ENCODE measurements around the gene GAP43. TPM values are rescaled to one million over a fixed set of nuclear protein-coding genes. Genes with fewer than 3 reads are reported as not detected.

Gene GAP43
- total and polyA plus RNA-seq, 4 donors, result 0.06 to 0.60 (median 0.19) TPM

DNA sequence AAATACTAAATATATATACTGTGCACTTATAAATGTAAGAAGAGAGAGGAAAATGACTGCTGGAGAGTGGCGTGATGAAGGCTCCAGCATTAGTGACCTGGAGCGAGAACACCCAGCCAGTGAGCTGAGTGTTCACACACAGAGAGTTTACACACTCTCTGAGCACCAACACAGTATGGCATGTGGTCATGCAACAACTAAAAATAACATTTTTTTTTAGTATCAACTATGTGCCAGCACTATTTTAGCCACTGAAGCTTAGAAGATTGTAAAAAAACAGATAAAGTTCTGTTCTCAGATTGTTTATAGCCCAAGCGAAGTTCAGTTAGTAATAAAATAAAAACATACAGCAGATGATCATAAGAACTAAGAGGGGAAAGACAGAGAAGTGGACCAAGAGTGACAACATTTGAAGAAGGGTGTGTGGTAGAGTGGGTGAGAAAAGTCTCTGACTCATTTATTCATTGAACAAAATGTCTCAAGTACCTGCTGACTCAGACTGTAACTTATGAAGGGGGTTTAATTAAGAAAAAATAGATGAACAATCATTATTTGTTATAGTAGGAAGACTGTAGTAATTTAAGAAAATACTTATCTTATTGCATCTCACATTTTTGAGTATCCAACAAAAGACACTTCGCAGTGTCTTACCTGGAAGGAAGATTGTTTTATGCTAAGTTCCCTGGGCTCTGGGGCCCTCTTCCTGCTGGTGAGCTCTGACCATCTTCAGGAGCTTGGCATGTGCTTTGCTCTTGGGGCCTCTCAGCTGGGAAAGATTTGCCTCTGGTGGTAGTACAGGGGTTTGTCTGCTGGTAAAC, 43.8 kb downstream of the GAP43 start:
- peak overlapping the region in 1 of 2 donors; percentile 55 for H3K27ac ChIP-seq (ENCODE audit: low read depth in 1 of 2, low read length in 1 of 2)
- H3K9me3 ChIP-seq (ENCODE audit: control insufficient read depth in 4 of 4, insufficient read depth in 3 of 4, low read length in 3 of 4), result no peaks in the 10 kb centered on the region
- 84 to 89% methylated on average over 4 of the region's 4 CpGs for WGBS, 2 donors
- peak; percentile 67 for ATAC-seq (ENCODE audit: insufficient read depth, low FRiP score)
- H3K4me1 ChIP-seq (ENCODE audit: control insufficient read depth in 5 of 5, insufficient read depth in 5 of 5, low read length in 5 of 5), result peaks cover 0 to 10% (median 0%) of the 10 kb centered on the region in 5 donors
- no peaks in the 10 kb centered on the region for H3K36me3 ChIP-seq (ENCODE audit: control insufficient read depth in 4 of 4, insufficient read depth in 4 of 4, low read length in 4 of 4)
- no peak for DNase-seq
- H3K4me3 ChIP-seq, result no peak overlapping the region
- no peak overlapping the region for H3K9ac ChIP-seq (ENCODE audit: insufficient read depth in 1 of 2, low read length in 2 of 2)
- no peak for TF ChIP-seq CTCF (IDR thresholded peaks at IDR 0.05; ENCODE audit: control extremely low read depth, extremely low read depth)
- no peaks in the 10 kb centered on the region for H3K27me3 ChIP-seq (ENCODE audit: control insufficient read depth in 3 of 3, insufficient read depth in 3 of 3, low read length in 2 of 3)

GRCh38 chr3:115667738-115668065, 44.4 kb downstream of the GAP43 start:
- H3K27me3 ChIP-seq (ENCODE audit: control insufficient read depth in 3 of 3, insufficient read depth in 3 of 3, low read length in 2 of 3), result no peaks in the 10 kb centered on the region
- H3K4me1 ChIP-seq (ENCODE audit: control insufficient read depth in 5 of 5, insufficient read depth in 5 of 5, low read length in 5 of 5), result peaks cover 0 to 10% (median 0%) of the 10 kb centered on the region in 5 donors
- ATAC-seq (ENCODE audit: insufficient read depth, low FRiP score) (no peak), DNase-seq (no peak)
- H3K36me3 ChIP-seq (ENCODE audit: control insufficient read depth in 4 of 4, insufficient read depth in 4 of 4, low read length in 4 of 4), result no peaks in the 10 kb centered on the region
- H3K9me3 ChIP-seq (ENCODE audit: control insufficient read depth in 4 of 4, insufficient read depth in 3 of 4, low read length in 3 of 4), result no peaks in the 10 kb centered on the region
- H3K9ac ChIP-seq (ENCODE audit: insufficient read depth in 1 of 2, low read length in 2 of 2), result no peak overlapping the region
- TF ChIP-seq CTCF (IDR thresholded peaks at IDR 0.05; ENCODE audit: control extremely low read depth, extremely low read depth), result no peak
- no peak overlapping the region for H3K4me3 ChIP-seq
- H3K27ac ChIP-seq (ENCODE audit: low read depth in 1 of 2, low read length in 1 of 2), result no peak overlapping the region

DNA sequence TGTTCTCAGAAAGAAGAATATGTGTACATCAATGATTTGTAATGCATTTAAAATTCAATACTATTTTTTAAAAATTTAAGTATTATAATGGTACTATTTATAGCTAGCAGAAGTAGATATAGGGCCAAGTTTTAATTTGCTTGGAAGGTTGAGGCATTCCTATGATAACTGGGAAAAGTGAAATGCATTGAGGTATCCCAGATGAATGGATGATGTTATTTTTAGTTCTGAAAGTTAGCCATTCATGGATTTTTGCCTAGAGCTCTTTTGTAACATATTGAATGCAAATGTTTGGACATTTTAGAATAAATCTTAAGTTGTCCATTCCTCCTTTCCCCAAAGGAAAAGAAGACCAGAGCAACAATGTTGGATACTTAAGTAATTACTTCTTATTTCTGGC, 47.6 kb downstream of the GAP43 start:
- Histone ChIP-seq H3K4me3 (no peak overlapping the region), H3K27ac (ENCODE audit: low read depth in 1 of 2, low read length in 1 of 2) (no peak overlapping the region), H3K9me3 (ENCODE audit: control insufficient read depth in 4 of 4, insufficient read depth in 3 of 4, low read length in 3 of 4) (no peaks in the 10 kb centered on the region), H3K36me3 (ENCODE audit: control insufficient read depth in 4 of 4, insufficient read depth in 4 of 4, low read length in 4 of 4) (no peaks in the 10 kb centered on the region), H3K4me1 (ENCODE audit: control insufficient read depth in 5 of 5, insufficient read depth in 5 of 5, low read length in 5 of 5) (peaks cover 0 to 13% (median 0%) of the 10 kb centered on the region in 5 donors), H3K9ac (ENCODE audit: insufficient read depth in 1 of 2, low read length in 2 of 2) (no peak overlapping the region), H3K27me3 (ENCODE audit: control insufficient read depth in 3 of 3, insufficient read depth in 3 of 3, low read length in 2 of 3) (no peaks in the 10 kb centered on the region)
- no peak for ATAC-seq (ENCODE audit: insufficient read depth, low FRiP score)
- DNase-seq, result no peak
- TF ChIP-seq CTCF (IDR thresholded peaks at IDR 0.05; ENCODE audit: control extremely low read depth, extremely low read depth), result no peak
